Neural progenitor cell (in vitro differentiated cells): ENCODE results near the gene VWF. TPM values are rescaled to one million over a fixed set of nuclear protein-coding genes. Genes with fewer than 3 reads are reported as not detected.

Experiments used
- DNase-seq: peaks from one replicate; pipeline ENCODE4 v3.0.0-alpha.2; 2016; ENCODE audit warnings: low spot score
- H2AFZ ChIP-seq: fragments of 200-600 bp; sonication (generic); replicated peaks from 2 replicates; pipeline ENCODE4 v1.6.1; 2016; ENCODE audit warnings: antibody characterized with exemption
- H3F3A ChIP-seq: fragments of 200-600 bp; sonication (generic); 2 replicates; pipeline ENCODE4 v1.6.1; 2016; ENCODE audit warnings: antibody characterized with exemption, low read depth
- H3K27ac ChIP-seq: fragments of 200-600 bp; sonication (generic); 2 replicates; pipeline ENCODE4 v1.5.1; 2016; ENCODE audit warnings: mild to moderate bottlenecking
- H3K27me3 ChIP-seq: fragments of 200-600 bp; sonication (generic); 2 replicates; pipeline ENCODE4 v1.6.1; 2016; ENCODE audit warnings: mild to moderate bottlenecking, moderate library complexity
- H3K36me3 ChIP-seq: fragments of 200-600 bp; sonication (generic); 2 replicates; pipeline ENCODE4 v1.5.1; 2016
- H3K4me1 ChIP-seq: fragments of 200-600 bp; sonication (generic); 2 replicates; pipeline ENCODE4 v1.6.1; 2016; ENCODE audit warnings: mixed run types
- H3K4me2 ChIP-seq: fragments of 200-600 bp; sonication (generic); 2 replicates; pipeline ENCODE4 v1.6.1; 2016
- H3K4me3 ChIP-seq: fragments of 200-600 bp; sonication (generic); 2 replicates; pipeline ENCODE4 v1.5.1; 2016
- H3K79me2 ChIP-seq: fragments of 200-600 bp; sonication (generic); 2 replicates; pipeline ENCODE4 v1.6.1; 2016; ENCODE audit warnings: low read depth
- H3K9ac ChIP-seq: fragments of 200-600 bp; sonication (generic); 2 replicates; pipeline ENCODE4 v1.6.1; 2016
- H3K9me3 ChIP-seq: fragments of 200-600 bp; sonication (generic); 2 replicates; pipeline ENCODE4 v1.5.1; 2016; ENCODE audit warnings: low read depth
- H4K20me1 ChIP-seq: fragments of 200-600 bp; sonication (generic); 2 replicates; pipeline ENCODE4 v1.6.1; 2016; ENCODE audit warnings: low read depth
- H3K27ac Mint-ChIP-seq: 3 replicates; pipeline ENCODE4 v1.8.0; 2021; ENCODE audit warnings: mixed read lengths
- H3K27me3 Mint-ChIP-seq: 2 replicates; pipeline ENCODE4 v1.8.0; 2022; ENCODE audit warnings: low read depth, mild to moderate bottlenecking, inconsistent platforms, moderate library complexity, mixed read lengths; ENCODE audit not compliant: insufficient read depth
- H3K36me3 Mint-ChIP-seq: 3 replicates; pipeline ENCODE4 v1.8.0; 2021; ENCODE audit warnings: mixed read lengths
- H3K4me1 Mint-ChIP-seq: 3 replicates; pipeline ENCODE4 v1.8.0; 2021; ENCODE audit warnings: mixed read lengths
- H3K4me3 Mint-ChIP-seq: 3 replicates; pipeline ENCODE4 v1.8.0; 2021; ENCODE audit warnings: mild to moderate bottlenecking, moderate library complexity, mixed read lengths
- H3K9me3 Mint-ChIP-seq: 3 replicates; pipeline ENCODE4 v1.8.0; 2020; ENCODE audit warnings: mixed read lengths
- CTCF ChIP-seq: fragments of 200-600 bp; sonication (generic); IDR thresholded peaks from 2 replicates; pipeline ENCODE4 v1.5.1; 2017; ENCODE audit warnings: antibody characterized with exemption, mild to moderate bottlenecking
- EZH2 ChIP-seq: fragments of 200-600 bp; sonication (generic); IDR thresholded peaks from 2 replicates; pipeline ENCODE4 v1.6.1; 2017; ENCODE audit warnings: antibody characterized with exemption, mild to moderate bottlenecking, moderate library complexity
- EZH2phosphoT487 ChIP-seq: fragments of 200-600 bp; sonication (generic); IDR thresholded peaks from 2 replicates; pipeline ENCODE4 v1.6.1; 2017; ENCODE audit warnings: antibody characterized with exemption
- total RNA-seq: library from RNA; depleted of rRNA; stranded (reverse); fragments of >200 nt; gene quantifications from 2 replicates; pipeline ENCODE4 v1.2.3, GENCODE V29; 2015; ENCODE audit warnings: low replicate concordance

Gene VWF
- total RNA-seq, 1 donor from 2014 or later: 8.0 TPM

DNA sequence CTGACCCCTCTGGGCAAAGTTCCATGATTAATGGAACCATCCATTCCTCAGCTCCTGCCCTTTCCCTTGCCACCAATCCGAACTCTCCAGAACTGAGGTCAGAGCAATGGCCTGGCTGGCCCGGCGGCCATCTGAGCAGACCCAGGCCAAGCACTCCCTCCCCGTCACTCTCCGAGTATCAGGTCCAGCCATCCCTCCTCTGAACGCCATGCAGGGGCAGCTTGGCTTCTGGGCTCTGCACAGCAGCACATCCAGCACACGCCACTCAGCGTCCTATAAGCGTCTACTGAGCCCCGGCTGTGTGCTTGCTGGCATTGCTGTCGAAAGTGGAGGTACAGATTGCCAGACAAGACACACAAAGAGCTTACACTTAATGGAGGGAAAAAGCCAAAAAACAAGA lies 34.3 kb upstream of the VWF start:
- no peak overlapping the region for H3K9ac ChIP-seq
- DNase-seq: no peak
- H3K79me2 ChIP-seq: no peaks in the 10 kb centered on the region
- H3K36me3 ChIP-seq: no peaks in the 10 kb centered on the region
- H3K27ac ChIP-seq: no peak overlapping the region
- peaks cover 18% of the 10 kb centered on the region for H3K4me1 Mint-ChIP-seq
- H3K4me2 ChIP-seq: no peak overlapping the region
- H3K27me3 ChIP-seq: no peaks in the 10 kb centered on the region
- H3K27ac Mint-ChIP-seq: peak overlapping the region; percentile 75
- H3K9me3 ChIP-seq: no peaks in the 10 kb centered on the region
- H3K9me3 Mint-ChIP-seq: peaks cover 3% of the 10 kb centered on the region
- no peak overlapping the region for H3K4me3 ChIP-seq
- H3F3A ChIP-seq: no peaks in the 10 kb centered on the region
- TF ChIP-seq CTCF: no peak
- TF ChIP-seq EZH2phosphoT487: no peak
- no peak for TF ChIP-seq EZH2
- no peaks in the 10 kb centered on the region for H4K20me1 ChIP-seq
- no peak overlapping the region for H3K4me3 Mint-ChIP-seq
- no peaks in the 10 kb centered on the region for H3K4me1 ChIP-seq
- no peaks in the 10 kb centered on the region for H3K36me3 Mint-ChIP-seq
- H3K27me3 Mint-ChIP-seq: peaks cover 7% of the 10 kb centered on the region
- H2AFZ ChIP-seq: peak overlapping the region; percentile 71

DNA sequence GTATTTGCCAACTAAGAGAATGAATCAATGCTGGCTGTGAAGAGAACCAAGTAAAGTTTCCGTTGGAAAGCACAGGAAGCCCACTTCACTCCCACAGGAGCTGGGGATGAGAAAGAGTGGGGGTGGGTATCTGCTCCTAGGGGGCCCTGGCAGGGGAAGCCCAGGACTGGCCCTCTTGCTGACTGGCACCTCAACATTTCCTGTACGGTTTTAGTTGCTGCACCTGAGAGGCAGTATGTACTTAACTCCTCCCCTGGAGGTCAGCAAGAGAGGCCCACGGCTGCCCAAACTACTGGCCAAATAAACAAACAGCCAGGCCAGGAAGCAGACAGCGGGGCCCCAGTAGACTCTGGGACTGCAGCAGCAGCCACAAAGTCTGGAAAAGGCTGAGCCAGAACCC lies 33.8 kb upstream of the VWF start:
- H3K4me2 ChIP-seq: no peak overlapping the region
- peaks cover 3% of the 10 kb centered on the region for H3K9me3 Mint-ChIP-seq

GRCh38 chr12:6157482-6157881 lies 33.0 kb upstream of the VWF start:
- Histone ChIP-seq H3K36me3 (no peaks in the 10 kb centered on the region), H3K4me3 (no peak overlapping the region), H3K4me1 (no peaks in the 10 kb centered on the region), H3K27ac (no peak overlapping the region), H3F3A (no peaks in the 10 kb centered on the region), H3K79me2 (no peaks in the 10 kb centered on the region), H3K9ac (no peak overlapping the region), H3K27me3 (no peaks in the 10 kb centered on the region), H4K20me1 (no peaks in the 10 kb centered on the region), H3K4me2 (no peak overlapping the region), H3K9me3 (no peaks in the 10 kb centered on the region), H2AFZ (no peak overlapping the region)
- no peak overlapping the region for H3K4me3 Mint-ChIP-seq
- H3K9me3 Mint-ChIP-seq: peaks cover 3% of the 10 kb centered on the region
- TF ChIP-seq EZH2: no peak
- TF ChIP-seq CTCF: no peak
- TF ChIP-seq EZH2phosphoT487: no peak
- H3K36me3 Mint-ChIP-seq: no peaks in the 10 kb centered on the region
- no peak overlapping the region for H3K27ac Mint-ChIP-seq
- DNase-seq: no peak
- peaks cover 18% of the 10 kb centered on the region for H3K4me1 Mint-ChIP-seq
- H3K27me3 Mint-ChIP-seq: peaks cover 7% of the 10 kb centered on the region

More for the DNA sequence above, 33.8 kb upstream of the VWF start:
- Histone ChIP-seq H3K27ac (no peak overlapping the region), H3K36me3 (no peaks in the 10 kb centered on the region), H2AFZ (peak overlapping the region; percentile 71), H3K9me3 (no peaks in the 10 kb centered on the region), H3K79me2 (no peaks in the 10 kb centered on the region), H3K4me1 (no peaks in the 10 kb centered on the region), H3K4me3 (no peak overlapping the region), H3F3A (no peaks in the 10 kb centered on the region), H4K20me1 (no peaks in the 10 kb centered on the region), H3K27me3 (no peaks in the 10 kb centered on the region), H3K9ac (no peak overlapping the region)
- Mint-ChIP-seq H3K4me1 (peaks cover 18% of the 10 kb centered on the region), H3K4me3 (no peak overlapping the region), H3K27me3 (peaks cover 7% of the 10 kb centered on the region), H3K27ac (no peak overlapping the region), H3K36me3 (no peaks in the 10 kb centered on the region)
- TF ChIP-seq EZH2: no peak
- TF ChIP-seq EZH2phosphoT487: no peak
- TF ChIP-seq CTCF: no peak
- DNase-seq: no peak
